Natural killer cell (primary cell): ENCODE data around the gene IMP4. TPM values are rescaled to one million over a fixed set of nuclear protein-coding genes. Genes with fewer than 3 reads are reported as not detected.

ENCODE experiments used
- ATAC-seq, 3 donors: fragments of 150-1000 bp in 2 of 3; fragments of 200-7000 bp in 1 of 3; cut with Tn5 transposase; 1 replicate in 1 of 3; 2 replicates in 2 of 3; pipeline ENCODE4 v1.10.0; 2021; ENCODE audit warnings: mild to moderate bottlenecking in 2 of 3, moderate library complexity in 2 of 3
- DNase-seq, 2 donors: peaks; one replicate each; pipeline versions ENCODE4 v3.0.0 to v3.0.0-alpha.2; 2013 to 2021; ENCODE audit warnings: mixed read lengths in 1 of 2
- H3K27ac ChIP-seq: one replicate; pipeline ENCODE4 v1.5.1; 2013; ENCODE audit warnings: mild to moderate bottlenecking, low read length
- H3K27me3 ChIP-seq: one replicate; pipeline ENCODE4 v1.6.1; 2013; ENCODE audit warnings: low read length; ENCODE audit not compliant: control insufficient read depth, insufficient read depth
- H3K36me3 ChIP-seq: one replicate; pipeline ENCODE4 v1.6.1; 2013; ENCODE audit warnings: low read length; ENCODE audit not compliant: control insufficient read depth, insufficient read depth
- H3K4me1 ChIP-seq: one replicate; pipeline ENCODE4 v1.6.1; 2013; ENCODE audit warnings: low read length; ENCODE audit not compliant: control insufficient read depth, insufficient read depth
- H3K4me3 ChIP-seq: one replicate; pipeline ENCODE4 v1.5.1; 2013; ENCODE audit warnings: low read length
- H3K9me3 ChIP-seq: one replicate; pipeline ENCODE4 v1.6.1; 2013; ENCODE audit warnings: low read length; ENCODE audit not compliant: control insufficient read depth, insufficient read depth
- H3K27ac Mint-ChIP-seq, 2 donors: one replicate each; pipeline ENCODE4 v1.8.0; 2022; ENCODE audit warnings: mild to moderate bottlenecking in 2 of 2, mixed read lengths in 2 of 2, moderate library complexity in 1 of 2
- H3K27me3 Mint-ChIP-seq, 2 donors: one replicate each; pipeline ENCODE4 v1.8.0; 2022; ENCODE audit warnings: low read depth in 2 of 2, mixed read lengths in 2 of 2
- H3K36me3 Mint-ChIP-seq: one replicate; pipeline ENCODE4 v1.8.0; 2022; ENCODE audit warnings: mixed read lengths
- H3K4me1 Mint-ChIP-seq, 2 donors: one replicate each; pipeline ENCODE4 v1.8.0; 2022; ENCODE audit warnings: mixed read lengths in 2 of 2
- H3K4me3 Mint-ChIP-seq: one replicate; pipeline ENCODE4 v1.8.0; 2022; ENCODE audit warnings: mild to moderate bottlenecking, moderate library complexity, mixed read lengths
- H3K9me3 Mint-ChIP-seq, 2 donors: one replicate each; pipeline ENCODE4 v1.8.0; 2022; ENCODE audit warnings: mixed read lengths in 2 of 2
- CTCF ChIP-seq: fragments of 200-600 bp; IDR thresholded peaks from one replicate; pipeline ENCODE4 v1.8.0; 2022; ENCODE audit warnings: antibody characterized with exemption
- WGBS: methylation state at CpG from one replicate; pipeline ENCODE4 v1.1.7; 2013; ENCODE audit warnings: missing lambda C conversion rate; ENCODE audit not compliant: insufficient coverage; 5-methylcytosine and 5-hydroxymethylcytosine counted together
- intact Hi-C: fragments of 100-400 bp; cut with micrococcal nuclease; formaldehyde crosslinking; loops from one replicate; pipeline ENCODE4 v1.14.2; 2022
- total RNA-seq, 4 donors: library from RNA; stranded (reverse); fragments of 120-200 nt in 1 of 4; gene quantifications; one replicate each; pipeline versions ENCODE4 v1.2.3 to v1.2.4, GENCODE V29; 2013 to 2022

IMP4 gene
- total RNA-seq, 3 donors from 2014 or later (not counting 1 experiment from before 2014, with no cell fraction given): 60.5 to 80.6 (median 72.9) TPM

- H3K9me3 ChIP-seq: no peaks in the 10 kb centered on the region
- no peak for TF ChIP-seq CTCF
- no peaks in the 10 kb centered on the region for H3K27me3 Mint-ChIP-seq
- no peak overlapping the region for H3K4me3 ChIP-seq
- H3K4me1 ChIP-seq: peaks cover 53% of the 10 kb centered on the region
- peak overlapping the region; percentile 87 for H3K4me3 Mint-ChIP-seq
- peaks cover 1% of the 10 kb centered on the region for H3K36me3 Mint-ChIP-seq
- ATAC-seq: peak; percentile 8 to 28 (median 28)
- peak overlapping the region; percentile 95 for H3K27ac Mint-ChIP-seq
- H3K36me3 ChIP-seq: peaks cover 5% of the 10 kb centered on the region
- intact Hi-C loops: no loop called here
- H3K4me1 Mint-ChIP-seq: peaks cover 54 to 57% of the 10 kb centered on the region in 2 donors
- peak in 1 of 2 donors; percentile 72 for DNase-seq
- peak overlapping the region; percentile 76 for H3K27ac ChIP-seq
- 23% methylated on average over 9 of the region's 9 CpGs for WGBS
- H3K27me3 ChIP-seq: no peaks in the 10 kb centered on the region
- H3K9me3 Mint-ChIP-seq: no peaks in the 10 kb centered on the region
Measured at GRCh38 chr2:130370490-130370889, 27.8 kb downstream of the IMP4 start.

- H3K9me3 ChIP-seq: no peaks in the 10 kb centered on the region
- peak; percentile 27 to 43 (median 29) for ATAC-seq
- H3K27me3 ChIP-seq: no peaks in the 10 kb centered on the region
- H3K4me1 Mint-ChIP-seq: peaks cover 62 to 67% of the 10 kb centered on the region in 2 donors
- no peak for DNase-seq
- intact Hi-C loops: loop anchor here (2.0 kb wide), 1 partner anchor 29 kb away; the partner anchor contains the start of gene IMP4
- H3K27ac Mint-ChIP-seq: peak overlapping the region; percentile 95
- H3K36me3 Mint-ChIP-seq: peaks cover 10% of the 10 kb centered on the region
- peak overlapping the region; percentile 64 for H3K4me3 ChIP-seq
- no peaks in the 10 kb centered on the region for H3K9me3 Mint-ChIP-seq
- no peak for TF ChIP-seq CTCF
- peak overlapping the region; percentile 76 for H3K27ac ChIP-seq
- peaks cover 64% of the 10 kb centered on the region for H3K4me1 ChIP-seq
- peaks cover 14% of the 10 kb centered on the region for H3K36me3 ChIP-seq
- peak overlapping the region; percentile 87 for H3K4me3 Mint-ChIP-seq
- H3K27me3 Mint-ChIP-seq: no peaks in the 10 kb centered on the region
- 14% methylated on average over 18 of the region's 18 CpGs for WGBS
Measured at GRCh38 chr2:130371723-130372054, 29.0 kb downstream of the IMP4 start.

DNA sequence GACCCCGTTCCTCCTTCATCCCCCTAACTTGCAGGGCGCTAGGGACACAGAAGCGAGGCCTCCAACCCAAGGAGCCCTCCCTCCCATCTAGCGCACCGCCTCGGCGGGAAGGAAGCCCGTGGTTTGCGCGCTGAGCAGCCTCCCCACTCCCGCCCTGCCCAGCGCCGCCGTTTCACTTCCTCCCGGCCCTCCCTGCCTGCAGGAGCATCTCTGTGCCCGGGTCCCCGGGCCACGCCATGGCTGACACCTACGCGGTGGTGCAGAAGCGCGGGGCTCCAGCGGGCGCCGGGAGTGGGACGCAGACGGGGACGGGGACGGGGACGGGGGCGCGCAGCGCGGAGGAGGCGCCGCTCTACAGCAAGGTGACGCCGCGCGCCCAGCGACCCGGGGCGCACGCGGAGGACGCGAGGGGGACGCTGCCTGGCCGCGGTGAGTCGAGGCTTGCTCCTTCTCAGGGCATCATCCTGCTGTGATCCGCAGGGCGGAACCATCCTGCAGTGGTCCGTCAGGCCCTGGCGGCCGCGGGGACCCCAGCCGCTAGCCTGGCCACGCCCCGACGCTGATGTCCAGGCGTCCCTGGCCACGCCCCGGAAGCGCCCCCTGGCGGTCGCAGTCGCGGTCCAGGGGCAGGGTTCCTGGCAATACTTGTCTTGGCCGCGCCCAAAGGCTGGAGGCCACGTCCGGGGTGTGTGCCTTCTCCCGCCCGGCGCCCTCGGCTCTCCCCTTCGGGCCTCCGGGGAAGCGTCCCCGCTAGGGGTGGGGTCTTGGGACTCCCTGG is 29.5 kb downstream of the IMP4 start:
- H3K27ac ChIP-seq: peak overlapping the region; percentile 76
- Mint-ChIP-seq H3K9me3 (no peaks in the 10 kb centered on the region), H3K36me3 (peaks cover 10% of the 10 kb centered on the region), H3K4me1 (peaks cover 66 to 73% of the 10 kb centered on the region in 2 donors), H3K27me3 (no peaks in the 10 kb centered on the region), H3K27ac (peak overlapping the region; percentile 95), H3K4me3 (peak overlapping the region; percentile 87)
- TF ChIP-seq CTCF: peak; percentile 64
- intact Hi-C loops: loop anchor here (2.0 kb wide), 1 partner anchor 29 kb away; the partner anchor contains the start of gene IMP4
- H3K4me3 ChIP-seq: peak overlapping the region; percentile 64
- H3K4me1 ChIP-seq: peaks cover 67% of the 10 kb centered on the region
- H3K27me3 ChIP-seq: no peaks in the 10 kb centered on the region
- H3K36me3 ChIP-seq: peaks cover 14% of the 10 kb centered on the region
- DNase-seq: peak; percentile 63 to 82
- WGBS: under 1% methylated on average over 81 of the region's 81 CpGs
- peak; percentile 73 to 85 (median 83) for ATAC-seq
- H3K9me3 ChIP-seq: no peaks in the 10 kb centered on the region
